Osteocyte (in vitro differentiated cells): ENCODE results near the gene TP63. TPM values are rescaled to one million over a fixed set of nuclear protein-coding genes. Genes with fewer than 3 reads are reported as not detected.
A peak's percentile ranks its signal among the peaks of the same experiment; 100 is the strongest.

Source experiments
- DNase-seq: peaks from one replicate; pipeline ENCODE4 v3.0.0; 2021; ENCODE audit warnings: mixed read lengths; ENCODE audit not compliant: unreplicated experiment; ENCODE audit errors: extremely low spot score
- H3K27ac Mint-ChIP-seq: one replicate; pipeline ENCODE4 v1.8.0; 2021; ENCODE audit warnings: mild to moderate bottlenecking, mixed read lengths; ENCODE audit not compliant: unreplicated experiment
- H3K27me3 Mint-ChIP-seq: one replicate; pipeline ENCODE4 v1.8.0; 2021; ENCODE audit warnings: mixed read lengths; ENCODE audit not compliant: unreplicated experiment
- H3K36me3 Mint-ChIP-seq: one replicate; pipeline ENCODE4 v1.8.0; 2021; ENCODE audit warnings: mixed read lengths; ENCODE audit not compliant: unreplicated experiment
- H3K4me1 Mint-ChIP-seq: one replicate; pipeline ENCODE4 v1.8.0; 2021; ENCODE audit warnings: mixed read lengths; ENCODE audit not compliant: unreplicated experiment
- H3K4me3 Mint-ChIP-seq: one replicate; pipeline ENCODE4 v1.8.0; 2021; ENCODE audit warnings: mild to moderate bottlenecking, moderate library complexity, mixed read lengths; ENCODE audit not compliant: unreplicated experiment
- H3K9me3 Mint-ChIP-seq: one replicate; pipeline ENCODE4 v1.8.0; 2021; ENCODE audit warnings: mixed read lengths; ENCODE audit not compliant: unreplicated experiment
- total RNA-seq: library from RNA; stranded (reverse); gene quantifications from 2 replicates; pipeline ENCODE4 v1.2.1, GENCODE V29; 2021
- TF ChIP-seq, protein P1 (sequence below): fragments of 200-600 bp; sonication (generic); IDR thresholded peaks from 2 replicates; pipeline ENCODE4 v1.5.0; 2021; ENCODE audit warnings: antibody characterized with exemption, mild to moderate bottlenecking, moderate library complexity

TP63 gene
- total RNA-seq, 1 donor from 2014 or later, result 0.16 TPM

DNA sequence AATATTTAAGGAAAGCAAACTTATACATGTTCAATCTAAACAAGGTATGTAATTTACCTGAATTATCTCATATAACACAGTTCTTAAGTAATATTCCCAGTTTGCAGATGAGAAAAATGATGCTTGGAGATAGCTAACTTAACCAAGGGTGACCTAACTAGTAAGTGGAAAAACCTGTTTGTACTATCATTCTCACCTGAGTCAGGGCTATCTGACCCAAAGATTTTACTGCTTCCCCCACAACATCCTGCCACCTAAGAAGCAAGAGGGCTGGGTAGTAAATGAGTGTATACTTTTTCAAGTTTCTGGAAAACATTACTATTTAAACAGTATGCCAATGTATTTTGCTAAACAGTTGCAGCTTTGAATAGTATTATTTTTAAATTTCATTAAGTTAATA is 10.6 kb downstream of the TP63 start:
- H3K4me3 Mint-ChIP-seq, result no peak overlapping the region
- no peaks in the 10 kb centered on the region for H3K4me1 Mint-ChIP-seq
- H3K27ac Mint-ChIP-seq, result no peak overlapping the region
- H3K9me3 Mint-ChIP-seq, result no peaks in the 10 kb centered on the region
- TF ChIP-seq, protein P1, sequence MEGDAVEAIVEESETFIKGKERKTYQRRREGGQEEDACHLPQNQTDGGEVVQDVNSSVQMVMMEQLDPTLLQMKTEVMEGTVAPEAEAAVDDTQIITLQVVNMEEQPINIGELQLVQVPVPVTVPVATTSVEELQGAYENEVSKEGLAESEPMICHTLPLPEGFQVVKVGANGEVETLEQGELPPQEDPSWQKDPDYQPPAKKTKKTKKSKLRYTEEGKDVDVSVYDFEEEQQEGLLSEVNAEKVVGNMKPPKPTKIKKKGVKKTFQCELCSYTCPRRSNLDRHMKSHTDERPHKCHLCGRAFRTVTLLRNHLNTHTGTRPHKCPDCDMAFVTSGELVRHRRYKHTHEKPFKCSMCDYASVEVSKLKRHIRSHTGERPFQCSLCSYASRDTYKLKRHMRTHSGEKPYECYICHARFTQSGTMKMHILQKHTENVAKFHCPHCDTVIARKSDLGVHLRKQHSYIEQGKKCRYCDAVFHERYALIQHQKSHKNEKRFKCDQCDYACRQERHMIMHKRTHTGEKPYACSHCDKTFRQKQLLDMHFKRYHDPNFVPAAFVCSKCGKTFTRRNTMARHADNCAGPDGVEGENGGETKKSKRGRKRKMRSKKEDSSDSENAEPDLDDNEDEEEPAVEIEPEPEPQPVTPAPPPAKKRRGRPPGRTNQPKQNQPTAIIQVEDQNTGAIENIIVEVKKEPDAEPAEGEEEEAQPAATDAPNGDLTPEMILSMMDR, result no peak
- no peaks in the 10 kb centered on the region for H3K36me3 Mint-ChIP-seq
- no peak for DNase-seq
- no peaks in the 10 kb centered on the region for H3K27me3 Mint-ChIP-seq

DNA sequence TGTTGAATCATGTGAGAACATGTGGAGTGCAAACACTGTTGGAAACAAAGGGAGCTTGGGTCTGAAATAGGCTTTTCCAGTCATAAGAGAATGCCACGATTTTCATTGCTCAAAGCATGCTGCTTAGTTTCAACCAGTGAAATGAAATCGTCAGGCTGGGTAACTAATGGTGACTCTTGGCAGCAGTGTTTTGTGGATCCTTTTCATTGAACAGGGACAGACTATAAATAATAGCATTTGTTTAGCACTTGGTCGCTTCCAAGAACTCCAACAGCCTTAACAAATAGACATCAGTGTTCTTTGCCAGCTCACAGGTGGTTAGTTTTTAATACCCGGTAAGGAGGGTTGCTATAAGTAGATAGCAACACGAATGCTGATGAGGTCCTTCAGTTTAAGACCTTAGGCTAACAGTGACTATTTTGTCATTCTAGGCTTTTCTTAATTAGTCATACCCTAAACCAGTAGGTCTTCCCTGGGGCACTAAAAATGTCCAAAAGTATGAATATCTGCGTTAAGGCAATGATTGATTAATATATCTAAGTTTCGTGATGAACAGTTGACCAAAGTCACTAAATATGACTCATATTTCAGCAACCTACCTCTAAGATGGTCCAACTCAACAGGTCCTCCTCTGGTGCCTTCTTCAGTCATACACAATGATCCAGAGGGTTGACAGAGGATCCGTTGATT is 15.8 kb downstream of the TP63 start:
- no peak overlapping the region for H3K4me3 Mint-ChIP-seq
- H3K27me3 Mint-ChIP-seq, result no peaks in the 10 kb centered on the region
- TF ChIP-seq, protein P1, result no peak
- peaks cover 9% of the 10 kb centered on the region for H3K9me3 Mint-ChIP-seq
- H3K36me3 Mint-ChIP-seq, result peaks cover 3% of the 10 kb centered on the region
- no peak overlapping the region for H3K27ac Mint-ChIP-seq
- H3K4me1 Mint-ChIP-seq, result no peaks in the 10 kb centered on the region
- no peak for DNase-seq

DNA sequence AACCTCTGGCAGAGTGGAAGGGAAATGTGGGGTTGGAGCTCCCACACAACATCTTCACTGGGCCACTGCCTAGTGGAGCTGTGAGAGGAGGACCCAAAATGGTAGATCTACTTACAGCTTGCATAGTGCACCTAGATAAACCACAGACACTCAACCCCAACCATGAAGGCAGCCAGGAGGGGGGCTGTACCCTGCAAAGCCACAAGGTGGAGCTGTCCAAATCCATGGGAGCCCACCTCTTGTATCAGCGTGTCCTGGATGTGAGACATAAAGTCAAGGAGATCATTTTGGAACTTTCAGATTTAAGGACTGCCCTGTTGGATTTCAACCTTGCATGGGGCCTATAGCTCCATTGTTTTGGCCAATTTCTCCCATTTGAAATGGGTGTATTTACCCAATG is 20.9 kb downstream of the TP63 start:
- Mint-ChIP-seq H3K4me1 (no peaks in the 10 kb centered on the region), H3K27ac (no peak overlapping the region), H3K36me3 (peaks cover 11% of the 10 kb centered on the region), H3K9me3 (peaks cover 31% of the 10 kb centered on the region), H3K27me3 (no peaks in the 10 kb centered on the region), H3K4me3 (no peak overlapping the region)
- TF ChIP-seq, protein P1, result peak; percentile 38
- DNase-seq, result no peak

DNA sequence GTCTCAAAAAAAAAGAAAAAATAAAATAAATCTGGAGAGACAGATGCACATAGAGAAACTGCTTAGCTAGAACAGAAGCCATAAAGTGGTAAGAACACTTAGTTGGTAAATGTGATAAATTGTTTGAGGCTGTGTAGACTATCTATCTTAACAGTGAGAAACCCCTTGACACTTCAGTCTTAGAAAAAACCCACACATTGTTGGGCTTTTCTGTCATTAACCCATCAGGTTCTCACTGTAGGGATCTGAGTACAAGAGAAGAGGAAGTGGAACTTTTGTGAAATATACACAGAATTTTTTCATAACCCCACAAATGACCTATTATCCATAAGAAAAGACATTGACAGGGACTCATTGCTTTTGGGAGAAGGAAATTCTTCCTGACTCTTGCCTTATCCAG is 24.4 kb downstream of the TP63 start:
- TF ChIP-seq, protein P1, result no peak
- Mint-ChIP-seq H3K27me3 (no peaks in the 10 kb centered on the region), H3K4me1 (no peaks in the 10 kb centered on the region), H3K4me3 (no peak overlapping the region), H3K9me3 (peaks cover 32% of the 10 kb centered on the region), H3K27ac (no peak overlapping the region), H3K36me3 (peaks cover 11% of the 10 kb centered on the region)
- DNase-seq, result no peak

DNA sequence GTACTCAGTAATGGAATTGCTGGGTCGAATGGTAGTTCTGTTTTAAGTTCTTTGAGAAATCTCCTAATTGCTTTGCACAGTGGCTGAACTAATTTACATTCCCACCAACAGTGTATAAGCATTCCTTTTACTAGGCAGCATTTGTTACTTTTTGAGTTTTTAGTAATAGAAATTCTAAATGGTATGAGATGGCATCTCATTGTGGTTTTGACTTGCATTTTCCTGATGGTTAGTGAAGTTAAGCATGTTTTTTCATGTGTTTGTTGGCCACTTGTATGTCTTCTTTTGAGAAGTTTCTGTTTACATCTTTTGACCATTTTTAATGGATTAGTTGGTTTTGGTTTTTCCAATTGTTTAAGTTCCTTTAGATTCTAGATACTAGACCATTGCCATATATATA is 28.4 kb downstream of the TP63 start:
- peaks cover 9% of the 10 kb centered on the region for H3K36me3 Mint-ChIP-seq
- peaks cover 29% of the 10 kb centered on the region for H3K9me3 Mint-ChIP-seq
- H3K27ac Mint-ChIP-seq, result no peak overlapping the region
- TF ChIP-seq, protein P1, result no peak
- no peak overlapping the region for H3K4me3 Mint-ChIP-seq
- DNase-seq, result no peak
- H3K4me1 Mint-ChIP-seq, result peaks cover 18% of the 10 kb centered on the region
- no peaks in the 10 kb centered on the region for H3K27me3 Mint-ChIP-seq
